Activated T-cell treated with anti-CD3 and anti-CD28 coated beads for 1 hour (primary cell): ENCODE measurements around the gene LRCH1.
"Not testable (repeated sequence)": the region's sequence is repeated elsewhere in the genome, so short reads cannot be mapped to it uniquely, and the experiment has no call there.

Experiments used
- DNase-seq: peaks from one replicate; pipeline ENCODE4 v3.0.0-alpha.2; 2020; ENCODE audit warnings: low read depth

Gene LRCH1

DNA sequence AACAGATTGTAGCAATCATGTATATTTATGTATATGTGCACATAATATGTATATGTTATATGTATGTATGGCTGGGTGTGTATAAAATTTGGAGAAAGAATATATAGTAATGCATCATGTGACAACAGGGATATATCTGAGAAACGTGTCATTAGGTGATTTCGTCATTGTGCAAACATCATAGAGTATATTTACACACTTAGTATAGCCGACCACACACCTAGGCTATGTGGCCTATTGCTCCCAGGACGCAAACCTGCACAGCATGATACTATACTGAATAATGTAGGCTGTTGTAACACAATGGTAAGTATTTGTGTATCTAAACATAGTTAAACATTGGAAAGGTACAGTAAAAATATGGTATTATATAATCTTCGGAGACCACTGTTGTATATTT, 200.2 kb downstream of the LRCH1 start:
- DNase-seq = no peak

DNA sequence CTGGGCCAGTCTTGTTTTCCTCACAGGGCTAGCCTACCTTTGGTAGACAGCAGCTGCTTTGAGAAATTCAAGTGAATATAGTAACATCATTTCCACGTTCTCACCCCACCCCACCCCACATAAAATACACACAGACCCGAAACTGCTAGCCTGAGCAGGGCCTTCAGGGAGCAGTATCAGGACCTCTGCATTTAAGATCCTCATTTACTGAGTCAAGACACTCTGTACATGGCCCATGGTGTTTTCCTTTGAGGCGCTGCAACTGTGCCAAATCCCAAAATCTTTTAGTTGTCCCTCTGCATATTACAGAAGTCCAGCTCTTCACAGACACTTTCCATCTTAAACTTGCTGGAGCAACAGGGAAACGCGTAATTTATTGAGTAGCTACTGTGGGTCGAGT, 200.9 kb downstream of the LRCH1 start:
- DNase-seq = no peak

DNA sequence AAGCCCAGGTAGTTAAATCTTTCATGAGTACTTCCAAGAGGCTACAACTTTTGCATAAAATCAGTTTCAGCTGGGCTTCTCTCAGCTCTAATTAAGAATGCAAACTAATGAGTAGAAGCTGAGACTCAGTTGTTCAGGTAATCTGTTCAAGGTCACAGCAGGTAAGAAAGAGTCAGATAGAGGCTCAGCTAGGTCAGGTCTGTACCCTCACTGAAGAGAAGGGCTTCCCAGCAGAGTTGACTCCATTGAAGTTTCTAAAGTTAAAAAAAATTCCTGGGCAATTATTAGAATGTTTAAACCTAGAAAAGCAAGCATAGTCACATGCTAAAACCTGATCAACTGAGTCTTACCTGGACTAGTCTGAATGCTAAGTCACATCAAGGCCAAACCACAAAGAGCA, 201.8 kb downstream of the LRCH1 start:
- no peak for DNase-seq

DNA sequence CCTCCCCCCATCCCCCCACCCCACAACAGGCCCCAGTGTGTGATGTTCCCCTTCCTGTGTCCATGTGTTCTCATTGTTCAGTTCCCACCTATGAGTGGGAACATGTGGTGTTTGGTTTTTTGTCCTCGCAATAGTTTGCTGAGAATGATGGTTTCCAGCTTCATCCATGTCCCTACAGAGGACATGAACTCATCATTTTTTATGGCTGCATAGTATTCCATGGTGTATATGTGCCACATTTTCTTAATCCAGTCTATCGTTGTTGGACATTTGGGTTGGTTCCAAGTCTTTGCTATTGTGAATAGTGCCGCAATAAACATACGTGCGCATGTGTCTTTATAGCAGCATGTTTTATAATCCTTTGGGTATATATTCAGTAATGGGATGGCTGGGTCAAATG, 202.5 kb downstream of the LRCH1 start:
- not testable (repeated sequence) for DNase-seq

DNA sequence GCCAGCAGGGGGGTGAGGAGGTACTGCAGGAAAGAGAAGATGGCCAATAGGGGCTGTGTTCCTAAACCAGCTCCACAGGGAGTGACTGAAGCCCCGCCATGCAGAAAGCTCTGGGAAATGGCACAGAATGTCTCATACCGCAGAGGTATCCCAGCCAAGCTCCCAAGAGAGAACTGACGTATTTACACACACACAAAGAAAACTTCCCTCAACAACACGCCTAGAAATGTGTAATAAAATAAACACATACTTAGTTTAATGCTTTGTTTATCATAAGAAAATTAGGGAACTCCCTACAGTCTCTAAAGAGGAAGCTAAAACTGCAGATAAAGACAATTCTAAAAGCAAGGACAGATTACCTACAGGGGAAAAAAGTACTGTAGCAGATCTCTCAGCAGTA, 204.0 kb downstream of the LRCH1 start:
- DNase-seq = no peak

DNA sequence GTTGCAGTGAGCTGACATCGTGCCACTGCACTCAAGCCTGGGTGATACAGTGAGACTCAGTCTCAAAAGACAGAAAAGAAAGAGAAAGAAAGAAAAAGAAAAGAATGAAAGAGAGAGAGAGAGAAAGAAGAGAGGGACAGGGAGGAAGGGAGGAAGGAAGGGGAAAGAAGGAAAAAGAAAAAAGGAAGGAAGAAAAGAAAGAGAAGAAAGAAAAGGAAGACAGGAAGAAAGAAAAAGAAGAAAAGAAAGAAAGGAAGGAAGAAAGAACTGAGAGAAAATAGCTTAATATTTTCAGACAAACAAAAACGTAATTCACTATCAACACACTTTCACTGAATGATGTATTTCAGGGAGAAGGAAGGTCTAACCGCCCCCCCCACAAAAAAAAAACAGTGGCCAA, 204.7 kb downstream of the LRCH1 start:
- no peak for DNase-seq

DNA sequence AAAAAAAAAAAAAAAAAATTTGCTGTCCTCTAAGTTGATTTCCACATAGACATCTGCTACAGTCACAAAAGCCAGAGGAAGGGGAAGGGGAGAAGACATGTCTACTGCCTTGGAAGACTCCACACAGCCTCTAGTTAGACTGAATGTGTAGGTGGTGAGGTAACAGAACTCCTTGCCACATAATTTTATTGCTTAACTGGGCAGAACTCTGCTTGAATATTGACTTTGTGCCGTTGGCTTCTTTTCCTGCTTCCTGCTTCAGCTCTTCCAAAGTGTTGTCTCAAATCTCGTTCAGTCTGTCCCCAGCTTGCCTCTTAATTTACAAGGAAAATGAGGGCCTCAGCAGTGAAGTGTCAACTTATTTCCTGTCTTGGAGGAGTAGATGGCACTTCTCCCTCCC, 206.9 kb downstream of the LRCH1 start:
- DNase-seq = no peak

DNA sequence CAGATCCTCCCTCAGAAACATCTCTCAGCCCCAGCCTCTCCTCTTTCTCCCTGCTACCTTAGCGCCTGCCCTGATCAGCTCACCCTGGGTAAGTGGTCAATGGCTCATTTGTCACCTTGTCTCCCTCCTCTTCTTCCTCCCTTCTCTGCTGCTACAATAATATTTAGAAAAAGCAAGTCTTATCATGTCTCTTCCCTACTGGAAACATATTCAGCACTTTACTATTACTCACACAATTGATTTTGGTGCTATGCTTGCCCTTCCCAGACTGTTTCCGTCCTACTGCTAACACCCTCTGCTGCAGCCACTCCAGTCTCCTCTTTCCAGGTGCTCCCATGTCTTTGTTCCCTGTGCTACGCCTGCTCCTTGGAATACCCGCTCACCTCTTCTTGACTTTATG, 208.2 kb downstream of the LRCH1 start:
- no peak for DNase-seq

DNA sequence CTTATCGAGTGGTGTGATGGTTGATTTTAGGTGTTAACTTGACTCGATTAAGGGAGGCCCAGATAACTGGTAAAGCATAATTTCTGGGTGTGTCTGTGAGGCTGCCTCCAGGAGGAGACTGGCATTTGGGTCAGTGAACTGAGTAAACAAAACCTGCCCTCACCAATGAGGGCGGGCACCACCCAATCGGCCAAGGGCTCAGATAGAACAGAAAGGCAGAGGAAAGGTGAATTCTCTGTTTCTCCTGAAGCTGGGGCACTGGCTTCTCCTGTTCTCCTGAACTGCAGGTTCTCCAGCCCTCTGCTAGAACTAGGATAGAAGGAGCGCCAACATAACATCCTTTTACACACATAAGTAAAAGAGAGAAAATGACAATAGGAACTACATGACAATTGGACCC, 208.9 kb downstream of the LRCH1 start:
- no peak for DNase-seq

DNA sequence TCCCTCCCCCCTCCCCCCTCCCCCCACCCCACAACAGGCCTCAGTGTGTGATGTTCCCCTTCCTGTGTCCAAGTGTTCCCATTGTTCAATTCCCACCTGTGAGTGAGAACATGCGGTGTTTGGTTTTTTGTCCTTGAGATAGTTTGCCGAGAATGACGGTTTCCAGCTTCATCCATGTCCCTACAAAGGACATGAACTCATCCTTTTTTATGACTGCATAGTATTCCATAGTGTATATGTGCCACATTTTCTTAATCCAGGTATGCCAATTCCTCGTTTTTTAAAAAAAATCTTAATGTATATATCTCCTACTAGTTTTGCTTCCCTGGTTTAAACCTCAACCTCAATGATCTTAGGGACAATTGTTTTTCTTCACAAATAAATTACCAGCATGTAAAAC, 217.0 kb downstream of the LRCH1 start:
- DNase-seq = not testable (repeated sequence)

DNA sequence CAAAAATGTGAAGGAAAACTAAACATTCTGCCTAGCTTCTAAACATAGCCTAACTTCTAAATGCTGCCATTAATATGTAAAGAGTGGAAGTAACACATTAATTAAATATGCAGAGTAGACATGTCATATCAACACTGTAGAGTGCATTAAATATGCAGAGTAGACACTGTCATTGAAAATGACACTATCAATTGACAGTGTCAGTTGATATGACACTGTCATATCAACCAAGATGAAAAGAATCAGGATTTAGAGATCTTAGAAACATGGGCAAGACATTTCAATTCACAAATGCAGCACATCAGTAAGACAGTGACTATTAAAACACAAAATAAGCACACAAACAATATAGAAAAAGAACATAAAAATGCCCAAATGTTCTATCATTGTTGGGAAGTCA, 218.7 kb downstream of the LRCH1 start:
- DNase-seq = no peak

DNA sequence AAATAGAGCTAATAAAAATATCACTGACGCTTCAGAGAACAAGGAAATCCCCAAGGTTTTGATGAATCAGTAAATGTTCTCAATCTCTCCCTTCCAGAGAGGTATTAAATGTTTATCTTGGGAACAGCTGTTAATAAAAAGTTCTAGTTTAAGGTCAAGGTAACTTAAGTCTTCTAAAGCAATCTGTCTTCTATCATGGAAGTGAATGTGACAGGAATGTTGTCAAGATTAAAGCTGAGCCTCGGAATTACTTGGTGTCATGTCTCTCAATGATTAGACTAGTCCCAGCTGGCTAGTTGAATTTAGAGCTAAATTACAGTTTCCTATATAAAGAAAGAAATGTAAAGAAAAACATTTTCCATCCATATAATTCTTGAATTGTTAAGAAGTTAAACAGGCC, 220.6 kb downstream of the LRCH1 start:
- DNase-seq = no peak

DNA sequence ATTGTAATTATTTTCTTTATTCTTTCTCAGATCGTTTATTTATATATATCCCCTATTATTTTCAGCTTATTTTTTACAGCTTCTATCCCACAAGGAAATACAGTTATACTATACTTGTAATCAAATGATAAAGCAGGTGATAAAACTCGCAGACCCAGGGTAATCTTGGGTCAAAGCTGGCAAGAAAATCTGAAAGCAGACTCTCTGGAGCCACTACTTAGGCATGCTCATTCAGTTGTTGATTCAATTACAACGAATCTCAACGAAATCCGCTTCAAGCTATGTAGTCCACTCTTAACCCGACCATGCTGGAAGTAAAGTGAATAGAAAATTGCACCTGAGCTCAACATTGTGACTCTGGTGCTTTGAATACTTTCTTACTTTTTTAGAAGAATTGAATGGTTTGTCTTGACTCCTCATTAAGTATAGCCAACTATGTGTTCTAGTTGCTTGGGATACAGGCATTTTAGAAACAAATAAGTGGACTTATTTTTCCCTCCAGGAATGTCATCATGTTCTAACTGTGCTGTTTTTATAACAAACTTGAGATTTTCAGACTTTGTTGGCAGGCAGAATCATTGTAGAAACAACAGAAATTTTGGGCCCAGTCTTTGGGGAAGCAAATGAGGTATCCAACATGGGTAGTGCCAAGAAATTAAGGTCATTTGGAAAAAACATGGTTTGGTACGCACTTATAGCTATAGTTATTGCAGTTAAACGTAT, 222.6 kb downstream of the LRCH1 start:
- DNase-seq = no peak

DNA sequence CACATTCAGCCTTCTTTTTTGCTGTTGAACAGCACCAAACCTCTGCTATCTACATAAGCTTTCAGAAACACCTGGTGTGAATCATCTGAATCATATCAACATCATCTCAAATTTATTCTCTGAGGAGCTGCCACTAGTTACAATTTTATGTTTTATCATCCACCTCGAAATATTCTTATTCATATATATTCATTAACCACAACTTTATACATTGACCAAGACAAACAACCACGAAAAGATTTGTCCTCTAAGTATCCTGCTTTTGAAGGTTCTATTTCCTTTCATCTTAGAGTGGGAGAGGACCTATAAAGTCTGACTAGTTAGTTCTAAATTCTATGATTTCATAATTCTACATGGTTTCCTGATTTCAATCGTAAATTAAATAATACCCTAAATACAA, 225.1 kb downstream of the LRCH1 start:
- DNase-seq = no peak

DNA sequence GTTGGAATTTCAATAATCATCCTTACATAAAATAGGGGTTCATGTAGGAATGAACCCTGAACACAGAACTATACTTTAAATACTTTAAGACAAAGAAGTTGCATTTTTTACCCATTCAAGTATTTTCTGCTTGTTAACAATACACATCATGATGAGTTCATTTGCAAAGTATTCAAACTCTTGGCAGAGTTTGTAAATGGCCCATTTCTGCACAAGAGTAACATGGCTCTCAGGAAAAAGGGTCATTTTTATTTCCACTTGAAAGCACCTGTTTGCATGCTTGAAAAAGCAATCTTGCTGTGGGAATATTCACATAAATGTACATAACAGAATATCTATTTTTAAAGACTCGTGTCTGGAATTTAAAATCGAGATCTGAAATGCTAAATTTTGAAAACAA, 225.9 kb downstream of the LRCH1 start:
- no peak for DNase-seq

DNA sequence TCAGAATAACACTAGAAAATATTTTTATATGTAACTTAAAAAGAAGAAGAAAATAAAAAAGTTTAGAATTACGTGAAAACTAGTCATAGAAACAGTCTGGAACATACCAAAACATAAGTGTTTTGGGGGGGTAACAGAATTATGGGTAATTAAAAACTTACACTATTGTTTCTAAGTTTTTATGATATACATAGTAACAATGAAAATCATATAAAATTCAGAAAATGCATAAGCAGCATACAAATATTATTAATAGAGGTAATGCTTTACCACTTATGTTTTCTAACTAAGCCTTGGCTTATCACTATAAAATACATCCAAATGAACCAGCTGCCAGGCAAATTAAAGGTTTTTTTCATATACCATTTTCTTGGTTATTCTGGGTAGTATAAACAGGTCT, 229.1 kb downstream of the LRCH1 start:
- DNase-seq = no peak

DNA sequence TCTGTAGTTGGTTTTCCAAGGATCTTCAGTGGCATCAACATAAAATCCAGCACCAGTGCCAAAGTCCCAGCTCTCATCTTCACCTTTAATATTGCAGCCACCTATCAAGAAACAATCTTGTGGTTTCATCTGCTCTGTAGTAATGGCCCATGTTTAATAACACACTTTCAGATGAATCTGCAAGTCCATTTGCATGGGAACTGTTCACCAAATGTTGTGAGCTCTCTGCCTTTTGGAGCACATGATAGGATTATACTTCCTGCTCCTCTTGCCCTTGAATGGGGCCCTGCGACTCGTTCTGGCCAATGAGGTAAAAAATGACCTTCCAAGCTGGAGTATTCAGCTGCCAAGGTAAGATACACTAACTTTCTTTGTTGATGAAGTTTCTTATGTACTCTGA, 229.7 kb downstream of the LRCH1 start:
- DNase-seq = no peak

DNA sequence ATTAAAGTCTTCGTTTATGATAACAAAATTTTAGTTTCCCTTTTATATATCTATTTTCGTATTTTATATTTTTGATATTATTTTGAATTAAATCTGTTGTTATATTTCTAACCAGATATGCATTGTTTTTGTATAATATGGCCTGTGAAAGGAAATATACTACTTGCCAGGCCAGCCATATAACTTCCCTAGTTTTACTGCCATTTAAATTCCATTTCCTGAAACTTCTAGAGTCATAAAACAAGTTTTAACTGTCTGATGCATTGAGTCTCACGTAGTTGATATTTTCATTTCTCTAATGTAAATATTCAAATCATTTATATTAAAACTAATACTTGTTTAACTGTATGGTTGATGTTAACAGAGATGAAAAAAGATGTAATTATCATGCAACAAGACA, 230.5 kb downstream of the LRCH1 start:
- DNase-seq = no peak

DNA sequence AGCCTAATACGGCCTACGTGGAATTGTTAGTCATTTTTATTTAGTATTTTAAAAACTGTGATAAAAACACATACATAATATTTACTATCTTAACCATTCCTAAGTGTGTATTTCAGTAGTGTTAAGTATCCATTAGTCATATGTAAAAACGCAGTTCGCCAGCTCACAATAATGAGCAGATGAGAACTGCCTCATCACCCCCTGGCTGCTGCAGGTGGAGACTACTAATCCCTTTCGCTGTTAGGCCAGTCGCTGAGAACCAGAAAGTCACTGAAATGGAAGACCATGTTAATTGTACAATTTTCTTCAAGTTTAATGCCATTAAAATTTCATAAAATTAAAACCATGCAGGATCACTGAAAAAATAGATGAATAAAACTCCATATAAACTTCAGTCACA, 242.4 kb downstream of the LRCH1 start:
- no peak for DNase-seq

DNA sequence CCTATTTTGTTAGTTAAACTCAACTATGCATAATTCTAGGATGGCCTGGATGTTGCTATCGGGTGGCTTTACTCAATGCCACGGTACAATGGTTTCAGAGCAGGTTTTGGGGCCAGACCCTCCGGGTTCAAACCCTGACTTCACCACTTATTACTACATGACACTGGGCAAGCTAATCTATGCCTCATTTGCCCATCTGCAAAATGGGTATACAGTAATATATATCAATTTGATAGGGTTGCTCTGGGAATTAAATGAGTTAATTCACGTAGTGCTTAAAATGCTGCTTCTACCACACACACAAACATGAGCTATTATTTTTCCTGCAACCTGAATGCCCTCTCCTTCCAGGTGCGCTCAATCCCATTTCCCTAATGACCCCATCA, 243.2 kb downstream of the LRCH1 start:
- DNase-seq = no peak

DNA sequence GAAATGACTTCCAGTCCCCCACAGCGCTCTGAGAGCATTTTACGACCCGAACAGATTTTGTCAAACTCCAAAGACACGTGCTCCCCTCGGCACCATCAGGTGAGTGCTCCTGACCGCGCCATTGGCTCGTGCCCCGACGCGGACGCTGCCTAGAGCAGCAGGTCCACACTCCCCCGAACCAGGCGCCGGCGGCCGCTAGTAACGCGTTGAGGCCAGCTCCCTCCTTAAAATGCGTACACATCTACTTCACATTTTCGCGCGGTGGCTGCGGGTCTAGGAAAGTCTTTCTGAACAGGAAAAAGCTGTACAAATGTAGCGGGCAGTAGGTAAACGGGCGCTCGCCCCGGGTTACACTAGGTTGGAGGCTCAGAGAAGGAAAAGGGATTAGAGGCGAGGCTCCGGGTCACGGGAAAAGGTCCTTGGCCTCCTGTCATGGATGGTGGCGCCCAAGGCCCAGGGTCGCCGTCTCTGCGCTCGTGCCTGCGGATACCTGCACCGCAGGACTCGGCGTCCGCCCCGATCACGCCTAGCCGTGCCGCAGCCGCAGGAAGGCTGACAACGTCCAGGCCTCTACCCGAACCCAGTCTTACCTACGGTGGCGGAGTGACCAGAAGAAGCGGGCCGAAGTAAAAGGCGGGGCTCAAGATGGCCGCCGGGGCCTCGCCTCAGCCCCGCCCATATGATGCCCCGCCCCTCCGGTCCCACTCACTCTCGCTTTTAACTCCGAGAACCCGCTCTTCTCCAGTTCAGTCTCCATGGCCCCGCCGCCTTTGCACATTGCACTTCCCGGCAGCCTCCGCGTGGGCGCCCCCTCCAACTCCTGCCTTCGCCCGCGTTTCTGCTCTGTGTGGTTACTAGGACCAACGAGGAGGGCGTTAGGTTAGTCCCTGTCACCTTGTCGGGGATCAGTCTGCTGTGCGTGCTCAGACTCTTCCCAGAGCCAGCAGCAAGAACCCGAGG, 243.8 kb downstream of the LRCH1 start, which contains the start of gene ESD:
Gene ESD (minus strand): TSS at position 647 of the 960 bp plus-strand sequence. CDS start 5,748 bp downstream, outside the sequence.
- DNase-seq = peak; percentile 88

DNA sequence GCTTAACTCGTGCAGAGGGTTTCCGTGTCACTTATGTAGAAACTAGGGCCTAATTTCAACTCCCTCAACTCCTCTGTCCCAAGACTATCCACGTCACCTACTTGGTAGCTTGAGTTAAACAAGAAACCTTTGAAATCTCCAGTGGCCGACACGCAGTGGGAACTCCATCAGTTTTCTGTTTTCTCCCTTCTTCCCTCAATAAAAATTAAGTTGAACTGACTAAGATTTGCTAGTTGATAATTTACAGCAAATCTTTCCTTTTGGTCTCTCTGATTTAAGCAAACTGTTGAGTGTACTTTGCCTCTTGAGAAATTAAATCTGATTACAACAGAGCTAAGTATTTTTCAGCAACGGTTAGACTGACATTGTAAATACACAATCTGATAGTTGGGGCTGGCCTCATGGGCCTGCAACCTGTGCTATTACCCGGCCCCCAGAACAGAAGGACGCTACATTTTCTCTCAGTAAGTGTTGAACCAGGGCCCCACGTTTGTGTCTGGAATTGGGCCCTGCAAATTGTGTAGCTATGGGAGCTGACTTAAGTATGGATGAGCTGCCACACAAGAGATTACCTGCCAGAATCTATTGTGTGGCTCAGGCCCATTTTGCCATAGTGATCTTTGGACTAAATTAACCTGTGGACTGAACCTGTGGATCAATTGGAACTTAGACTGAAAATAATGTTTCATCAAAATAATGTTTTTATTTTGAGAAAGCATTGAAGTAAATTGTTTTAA, 244.7 kb downstream of the LRCH1 start:
- no peak for DNase-seq

DNA sequence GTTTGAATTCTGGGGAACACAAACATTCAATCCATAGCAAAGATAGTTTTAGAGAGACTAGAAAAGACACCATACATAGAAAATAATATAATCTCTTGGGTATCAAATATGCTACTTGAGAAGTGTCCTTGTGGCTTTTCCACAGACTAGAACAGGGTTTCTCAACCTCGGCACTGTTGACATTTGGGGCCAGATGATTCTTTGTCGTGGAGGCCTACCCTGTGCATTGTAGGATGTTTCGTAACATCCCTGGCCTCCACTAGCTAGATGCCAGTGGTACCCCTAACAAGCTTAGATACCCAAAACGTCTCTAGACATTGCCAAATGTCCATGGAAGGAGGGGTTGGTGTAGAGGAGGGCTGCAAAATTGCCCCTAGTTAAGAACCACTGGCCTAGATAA, 246.2 kb downstream of the LRCH1 start:
- DNase-seq = no peak
